GM12891 (cell line): ENCODE measurements around the gene CCSER1.

Experiments
- POLR2A ChIP-seq: IDR thresholded peaks from 2 replicates; pipeline ENCODE4 v1.6.1; 2011; ENCODE audit warnings: low read depth, low read length, control low read depth
- POLR2AphosphoS5 ChIP-seq: IDR thresholded peaks from 2 replicates; pipeline ENCODE4 v1.6.1; 2011; ENCODE audit warnings: low read depth, low read length, control low read depth
- POU2F2 ChIP-seq: IDR thresholded peaks from 2 replicates; pipeline ENCODE4 v1.6.1; 2011; ENCODE audit warnings: low read depth, mild to moderate bottlenecking, control low read depth, low read length, moderate library complexity

- TF ChIP-seq POLR2AphosphoS5, result no peak
- no peak for TF ChIP-seq POLR2A
- no peak for TF ChIP-seq POU2F2
Measured at GRCh38 chr4:90120037-90120436, 7.2 kb upstream of the CCSER1 start.
